ENCODE results near the gene NACA.

The NACA gene

DNA sequence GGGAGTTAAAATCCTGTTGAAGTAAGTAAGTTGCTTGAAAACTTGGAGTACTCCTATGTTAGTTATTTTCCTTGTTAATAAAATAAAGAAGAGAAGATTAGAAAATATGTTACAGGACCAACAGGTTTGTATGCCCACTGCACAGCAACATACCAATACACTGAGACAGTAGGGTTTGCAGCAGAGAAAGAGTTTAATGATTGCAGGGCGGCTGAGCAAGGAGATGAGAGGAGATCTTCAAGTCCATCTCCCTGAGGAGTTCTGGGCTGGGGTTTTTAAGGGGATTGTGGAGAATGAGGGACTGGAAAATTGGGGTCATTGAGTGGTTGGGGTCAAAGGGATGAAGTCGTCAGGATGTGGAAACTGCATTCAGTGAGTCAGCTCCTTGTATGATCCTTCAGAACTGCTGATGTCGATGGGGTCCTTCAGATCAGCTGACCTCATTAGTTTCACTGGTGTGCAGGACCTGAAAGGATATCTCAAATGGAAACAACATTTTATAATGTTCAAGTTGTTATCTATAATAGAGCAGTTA, 33.7 kb upstream of the NACA start:
- TF ChIP-seq, protein P1, sequence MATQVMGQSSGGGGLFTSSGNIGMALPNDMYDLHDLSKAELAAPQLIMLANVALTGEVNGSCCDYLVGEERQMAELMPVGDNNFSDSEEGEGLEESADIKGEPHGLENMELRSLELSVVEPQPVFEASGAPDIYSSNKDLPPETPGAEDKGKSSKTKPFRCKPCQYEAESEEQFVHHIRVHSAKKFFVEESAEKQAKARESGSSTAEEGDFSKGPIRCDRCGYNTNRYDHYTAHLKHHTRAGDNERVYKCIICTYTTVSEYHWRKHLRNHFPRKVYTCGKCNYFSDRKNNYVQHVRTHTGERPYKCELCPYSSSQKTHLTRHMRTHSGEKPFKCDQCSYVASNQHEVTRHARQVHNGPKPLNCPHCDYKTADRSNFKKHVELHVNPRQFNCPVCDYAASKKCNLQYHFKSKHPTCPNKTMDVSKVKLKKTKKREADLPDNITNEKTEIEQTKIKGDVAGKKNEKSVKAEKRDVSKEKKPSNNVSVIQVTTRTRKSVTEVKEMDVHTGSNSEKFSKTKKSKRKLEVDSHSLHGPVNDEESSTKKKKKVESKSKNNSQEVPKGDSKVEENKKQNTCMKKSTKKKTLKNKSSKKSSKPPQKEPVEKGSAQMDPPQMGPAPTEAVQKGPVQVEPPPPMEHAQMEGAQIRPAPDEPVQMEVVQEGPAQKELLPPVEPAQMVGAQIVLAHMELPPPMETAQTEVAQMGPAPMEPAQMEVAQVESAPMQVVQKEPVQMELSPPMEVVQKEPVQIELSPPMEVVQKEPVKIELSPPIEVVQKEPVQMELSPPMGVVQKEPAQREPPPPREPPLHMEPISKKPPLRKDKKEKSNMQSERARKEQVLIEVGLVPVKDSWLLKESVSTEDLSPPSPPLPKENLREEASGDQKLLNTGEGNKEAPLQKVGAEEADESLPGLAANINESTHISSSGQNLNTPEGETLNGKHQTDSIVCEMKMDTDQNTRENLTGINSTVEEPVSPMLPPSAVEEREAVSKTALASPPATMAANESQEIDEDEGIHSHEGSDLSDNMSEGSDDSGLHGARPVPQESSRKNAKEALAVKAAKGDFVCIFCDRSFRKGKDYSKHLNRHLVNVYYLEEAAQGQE (IDR thresholded peaks at IDR 0.05; ENCODE audit: insufficient read depth in 1 of 2, low read depth in 2 of 2, low read length in 2 of 2), result no peak
- TF ChIP-seq SIN3A (IDR thresholded peaks at IDR 0.05; ENCODE audit: borderline replicate concordance, insufficient read depth, low read length), result no peak
- TF ChIP-seq TAF1 (IDR thresholded peaks at IDR 0.05; ENCODE audit: borderline replicate concordance, insufficient read depth, low read length), result no peak
- TF ChIP-seq FOXP2 (optimal IDR thresholded peaks at IDR 0.05; ENCODE audit: borderline replicate concordance, extremely low read depth, extremely low read length, insufficient read depth), result no peak

DNA sequence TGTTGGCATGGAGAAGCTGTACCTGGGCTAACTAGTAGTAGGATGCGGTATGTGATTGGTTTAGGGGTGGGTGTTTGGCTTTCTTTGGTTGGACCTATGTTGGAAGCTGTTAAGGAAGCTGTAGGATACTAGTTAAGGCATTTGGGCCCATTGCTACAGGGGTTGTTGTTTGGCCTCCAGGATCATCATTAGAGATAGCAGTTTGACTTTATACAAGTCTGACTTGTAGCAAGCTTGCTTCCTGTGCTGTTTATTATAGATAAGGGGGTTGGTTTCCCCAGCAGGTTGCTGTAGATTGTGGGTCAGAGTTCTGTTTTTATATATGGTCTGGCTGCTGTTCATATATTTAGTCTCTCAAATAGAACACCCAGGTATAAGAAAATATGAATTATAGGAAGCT, 28.5 kb upstream of the NACA start:
- TF ChIP-seq POLR2AphosphoS5 (IDR thresholded peaks at IDR 0.05; ENCODE audit: low read depth, low read length), result no peak
- TF ChIP-seq, protein P1 (IDR thresholded peaks at IDR 0.05; ENCODE audit: insufficient read depth in 1 of 2, low read depth in 2 of 2, low read length in 2 of 2), result no peak
- TF ChIP-seq FOXP2 (optimal IDR thresholded peaks at IDR 0.05; ENCODE audit: borderline replicate concordance, extremely low read depth, extremely low read length, insufficient read depth), result no peak
- TF ChIP-seq TAF1 (IDR thresholded peaks at IDR 0.05; ENCODE audit: borderline replicate concordance, insufficient read depth, low read length), result no peak
- no peak for TF ChIP-seq SIN3A (IDR thresholded peaks at IDR 0.05; ENCODE audit: borderline replicate concordance, insufficient read depth, low read length)

- TF ChIP-seq, protein P1 (IDR thresholded peaks at IDR 0.05; ENCODE audit: insufficient read depth in 1 of 2, low read depth in 2 of 2, low read length in 2 of 2), result no peak
- TF ChIP-seq FOXP2 (optimal IDR thresholded peaks at IDR 0.05; ENCODE audit: borderline replicate concordance, extremely low read depth, extremely low read length, insufficient read depth) (peak; percentile 87), SIN3A (IDR thresholded peaks at IDR 0.05; ENCODE audit: borderline replicate concordance, insufficient read depth, low read length) (0 out of 2 replicates have a peak, but pooled peaks have one; percentile 38), TAF1 (IDR thresholded peaks at IDR 0.05; ENCODE audit: borderline replicate concordance, insufficient read depth, low read length) (peak; percentile 70; the same call in 1 of the 2 replicates), POLR2AphosphoS5 (IDR thresholded peaks at IDR 0.05; ENCODE audit: low read depth, low read length) (peak; percentile 86)
Observed at GRCh38 chr12:56751712-56752598, 26.9 kb upstream of the NACA start, which contains the start of gene PRIM1. Gene PRIM1 (minus strand): TSS chr12:56752323. CDS start chr12:56752298, 25 bp downstream.

GRCh38 chr12:56749853-56750252, 24.8 kb upstream of the NACA start:
- TF ChIP-seq TAF1 (IDR thresholded peaks at IDR 0.05; ENCODE audit: borderline replicate concordance, insufficient read depth, low read length) (no peak), FOXP2 (optimal IDR thresholded peaks at IDR 0.05; ENCODE audit: borderline replicate concordance, extremely low read depth, extremely low read length, insufficient read depth) (no peak), POLR2AphosphoS5 (IDR thresholded peaks at IDR 0.05; ENCODE audit: low read depth, low read length) (no peak), SIN3A (IDR thresholded peaks at IDR 0.05; ENCODE audit: borderline replicate concordance, insufficient read depth, low read length) (no peak)
- TF ChIP-seq, protein P1 (IDR thresholded peaks at IDR 0.05; ENCODE audit: insufficient read depth in 1 of 2, low read depth in 2 of 2, low read length in 2 of 2), result no peak
